KMS-11 (cell line): ENCODE results near the gene INO80B.

Experiments
- H2AFZ ChIP-seq: fragments of 200-600 bp; sonication (generic); 2 replicates; pipeline ENCODE4 v1.6.1; 2016; ENCODE audit warnings: antibody characterized with exemption, mixed run types, low read depth
- H3K27ac ChIP-seq: fragments of 200-600 bp; sonication (generic); 2 replicates; pipeline ENCODE4 v1.6.1; 2016; ENCODE audit warnings: mild to moderate bottlenecking, mixed run types
- H3K27me3 ChIP-seq: fragments of 200-600 bp; sonication (generic); 2 replicates; pipeline ENCODE4 v1.6.1; 2017; ENCODE audit warnings: mild to moderate bottlenecking, low read depth, mixed run types, moderate library complexity; ENCODE audit not compliant: insufficient read depth
- H3K36me3 ChIP-seq: fragments of 200-600 bp; sonication (generic); 2 replicates; pipeline ENCODE4 v1.6.1; 2017; ENCODE audit warnings: mild to moderate bottlenecking, mixed run types; ENCODE audit not compliant: insufficient read depth
- H3K4me1 ChIP-seq: fragments of 200-600 bp; sonication (generic); 2 replicates; pipeline ENCODE4 v1.6.1; 2016; ENCODE audit warnings: mild to moderate bottlenecking, low read depth, mixed run types; ENCODE audit not compliant: poor library complexity, severe bottlenecking
- H3K4me2 ChIP-seq: fragments of 200-600 bp; sonication (generic); 2 replicates; pipeline ENCODE4 v1.7.0; 2016; ENCODE audit warnings: mild to moderate bottlenecking, mixed run types
- H3K4me3 ChIP-seq: fragments of 200-600 bp; sonication (generic); IDR thresholded peaks from 2 replicates; pipeline ENCODE4 v1.6.1; 2017; ENCODE audit warnings: low read depth, low read length, mixed read lengths; ENCODE audit not compliant: insufficient read depth
- H3K79me2 ChIP-seq: fragments of 200-600 bp; sonication (generic); 2 replicates; pipeline ENCODE4 v1.6.1; 2016; ENCODE audit warnings: low read depth, mixed run types; ENCODE audit not compliant: insufficient read depth
- H3K9ac ChIP-seq: fragments of 200-600 bp; sonication (generic); 2 replicates; pipeline ENCODE4 v1.6.1; 2016; ENCODE audit warnings: mild to moderate bottlenecking, mixed run types
- H4K20me1 ChIP-seq: fragments of 200-600 bp; sonication (generic); 2 replicates; pipeline ENCODE4 v1.6.1; 2016; ENCODE audit warnings: mild to moderate bottlenecking, mixed run types; ENCODE audit not compliant: insufficient read depth
- TF ChIP-seq, protein P1 (sequence below): fragments of 200-600 bp; sonication (generic); conservative IDR thresholded peaks from 2 replicates; pipeline ENCODE4 v1.6.1; 2017; ENCODE audit warnings: low read depth, mild to moderate bottlenecking, antibody characterized with exemption, low read length, moderate library complexity, mixed read lengths

Gene INO80B

DNA sequence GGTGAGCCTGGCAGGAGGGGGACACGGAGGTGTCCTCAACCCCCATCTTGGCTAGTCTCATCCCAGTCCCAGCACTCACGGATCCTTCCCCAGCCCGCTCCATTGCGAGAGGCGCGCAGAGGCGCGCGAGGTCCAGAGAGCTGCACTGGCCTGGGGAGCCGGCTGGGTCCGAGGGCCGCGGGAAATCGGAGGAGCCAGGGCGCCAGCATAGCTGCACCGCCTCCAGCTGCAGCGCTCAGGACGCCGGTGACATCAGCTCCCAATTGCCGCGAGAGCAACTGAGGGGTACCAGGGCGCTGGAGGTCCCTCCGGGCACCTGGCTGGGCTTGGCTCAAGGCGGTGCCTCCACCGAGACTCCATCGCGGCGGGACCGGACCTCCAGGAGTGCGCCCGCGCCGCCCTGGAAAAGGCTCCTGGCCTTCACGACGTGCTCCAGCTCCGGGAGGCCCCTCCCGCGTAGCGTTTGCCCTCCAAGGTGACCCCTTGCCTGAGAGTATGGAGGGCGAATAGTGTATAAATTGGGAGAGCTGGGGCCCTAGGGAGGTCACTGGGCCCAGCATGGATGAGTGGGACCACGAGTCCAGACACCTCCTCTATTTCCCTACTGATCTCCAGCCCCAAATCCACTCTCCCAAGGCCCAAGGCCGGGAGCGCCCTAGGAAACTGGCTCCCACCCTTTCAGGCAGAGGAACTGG is 18.6 kb upstream of the INO80B start:
- Histone ChIP-seq H3K36me3 (no peaks in the 10 kb centered on the region), H3K4me3 (no peak overlapping the region), H3K79me2 (no peaks in the 10 kb centered on the region), H3K4me2 (no peak overlapping the region), H3K4me1 (peaks cover 12% of the 10 kb centered on the region), H3K27me3 (no peaks in the 10 kb centered on the region), H3K27ac (no peak overlapping the region), H2AFZ (no peak overlapping the region), H4K20me1 (no peaks in the 10 kb centered on the region), H3K9ac (no peak overlapping the region)
- TF ChIP-seq, protein P1, sequence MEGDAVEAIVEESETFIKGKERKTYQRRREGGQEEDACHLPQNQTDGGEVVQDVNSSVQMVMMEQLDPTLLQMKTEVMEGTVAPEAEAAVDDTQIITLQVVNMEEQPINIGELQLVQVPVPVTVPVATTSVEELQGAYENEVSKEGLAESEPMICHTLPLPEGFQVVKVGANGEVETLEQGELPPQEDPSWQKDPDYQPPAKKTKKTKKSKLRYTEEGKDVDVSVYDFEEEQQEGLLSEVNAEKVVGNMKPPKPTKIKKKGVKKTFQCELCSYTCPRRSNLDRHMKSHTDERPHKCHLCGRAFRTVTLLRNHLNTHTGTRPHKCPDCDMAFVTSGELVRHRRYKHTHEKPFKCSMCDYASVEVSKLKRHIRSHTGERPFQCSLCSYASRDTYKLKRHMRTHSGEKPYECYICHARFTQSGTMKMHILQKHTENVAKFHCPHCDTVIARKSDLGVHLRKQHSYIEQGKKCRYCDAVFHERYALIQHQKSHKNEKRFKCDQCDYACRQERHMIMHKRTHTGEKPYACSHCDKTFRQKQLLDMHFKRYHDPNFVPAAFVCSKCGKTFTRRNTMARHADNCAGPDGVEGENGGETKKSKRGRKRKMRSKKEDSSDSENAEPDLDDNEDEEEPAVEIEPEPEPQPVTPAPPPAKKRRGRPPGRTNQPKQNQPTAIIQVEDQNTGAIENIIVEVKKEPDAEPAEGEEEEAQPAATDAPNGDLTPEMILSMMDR: no peak

GRCh38 chr2:74436848-74437695 is 17.8 kb upstream of the INO80B start:
- Histone ChIP-seq H2AFZ (no peak overlapping the region), H3K79me2 (no peaks in the 10 kb centered on the region), H3K4me2 (no peak overlapping the region), H3K27me3 (no peaks in the 10 kb centered on the region), H3K36me3 (no peaks in the 10 kb centered on the region), H4K20me1 (no peaks in the 10 kb centered on the region), H3K27ac (no peak overlapping the region), H3K4me3 (no peak overlapping the region), H3K4me1 (peaks cover 12% of the 10 kb centered on the region), H3K9ac (no peak overlapping the region)
- TF ChIP-seq, protein P1: no peak

DNA sequence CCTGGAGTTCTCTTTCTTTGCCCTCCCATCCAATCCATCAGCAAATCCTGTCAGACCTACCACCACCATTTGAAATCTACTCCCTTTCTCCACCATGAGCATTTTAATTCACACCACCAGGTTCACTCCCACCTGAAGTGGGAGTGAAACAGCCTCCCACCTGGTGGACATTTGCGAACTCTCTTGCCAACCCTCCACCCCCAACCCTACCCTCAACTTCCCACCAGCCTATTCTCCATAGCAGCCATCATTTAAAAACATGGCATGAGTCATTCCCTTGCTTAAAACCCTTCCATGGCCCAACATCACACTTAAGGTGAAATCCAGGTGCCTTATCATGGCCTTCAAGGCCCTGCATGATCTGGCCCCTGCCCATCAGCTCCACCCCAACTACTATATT is 16.6 kb upstream of the INO80B start:
- TF ChIP-seq, protein P1: no peak
- Histone ChIP-seq H3K79me2 (no peaks in the 10 kb centered on the region), H2AFZ (no peak overlapping the region), H3K36me3 (no peaks in the 10 kb centered on the region), H3K27me3 (no peaks in the 10 kb centered on the region), H4K20me1 (no peaks in the 10 kb centered on the region), H3K27ac (no peak overlapping the region), H3K4me2 (no peak overlapping the region), H3K4me1 (peaks cover 12% of the 10 kb centered on the region), H3K4me3 (no peak overlapping the region), H3K9ac (no peak overlapping the region)

DNA sequence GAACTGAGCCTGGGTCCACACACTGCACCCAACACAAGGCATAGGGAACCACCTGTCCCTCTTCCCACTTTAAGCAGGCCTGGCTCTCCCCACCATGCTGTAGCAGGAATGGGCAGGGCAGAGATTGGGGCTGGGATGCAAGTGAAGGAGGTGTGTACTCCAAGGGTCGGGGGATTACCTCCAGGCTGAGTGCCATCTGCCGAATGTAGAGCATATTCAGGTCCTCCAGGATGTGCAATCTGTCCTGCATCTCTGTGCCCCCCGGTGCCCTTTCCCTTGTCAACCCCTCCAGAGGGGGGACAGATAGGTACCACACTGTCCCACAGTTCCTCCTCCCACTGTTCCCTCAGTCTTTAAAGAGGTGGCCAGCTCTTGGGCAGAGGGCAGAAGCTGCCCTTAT is 15.5 kb upstream of the INO80B start:
- peak overlapping the region; percentile 63 for H3K4me2 ChIP-seq
- H3K36me3 ChIP-seq: no peaks in the 10 kb centered on the region
- H3K27me3 ChIP-seq: no peaks in the 10 kb centered on the region
- peak overlapping the region; percentile 2 for H3K4me3 ChIP-seq
- H3K4me1 ChIP-seq: peaks cover 12% of the 10 kb centered on the region
- no peak overlapping the region for H3K27ac ChIP-seq
- H3K9ac ChIP-seq: peak overlapping the region; percentile 67; the same call in 1 of the 2 replicates
- H3K79me2 ChIP-seq: no peaks in the 10 kb centered on the region
- no peaks in the 10 kb centered on the region for H4K20me1 ChIP-seq
- peak overlapping the region; percentile 75; the same call in 1 of the 2 replicates for H2AFZ ChIP-seq
- TF ChIP-seq, protein P1: no peak
